Measurements from ENCODE around the gene UTP14A.

Gene UTP14A

DNA sequence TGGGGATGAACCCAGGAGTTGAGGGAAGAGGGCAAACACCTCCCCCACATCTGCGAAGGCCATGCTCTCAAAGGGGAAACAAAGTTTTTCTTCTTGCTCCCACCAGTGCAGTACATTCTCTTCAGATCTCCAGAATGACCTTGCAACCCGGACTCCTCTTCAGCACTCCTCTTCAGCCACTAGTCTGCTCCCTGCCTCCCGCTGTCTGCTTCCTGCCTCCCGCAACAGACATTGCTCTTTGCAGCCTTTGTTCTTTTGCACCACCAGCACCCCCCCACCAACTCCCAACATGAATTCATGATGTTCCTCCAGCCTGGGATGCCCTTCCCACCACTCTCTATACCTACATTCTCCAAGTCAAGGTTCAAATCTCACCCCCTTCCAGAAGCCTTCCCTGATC lies 32.1 kb downstream of the UTP14A start:
- peaks cover 12% of the 10 kb centered on the region for H3K27me3 ChIP-seq (ENCODE audit: control insufficient read depth, low read length)
- no peak for TF ChIP-seq EZH2phosphoT487 (IDR thresholded peaks at IDR 0.05; ENCODE audit: borderline replicate concordance, low read length)
- TF ChIP-seq, protein P1, sequence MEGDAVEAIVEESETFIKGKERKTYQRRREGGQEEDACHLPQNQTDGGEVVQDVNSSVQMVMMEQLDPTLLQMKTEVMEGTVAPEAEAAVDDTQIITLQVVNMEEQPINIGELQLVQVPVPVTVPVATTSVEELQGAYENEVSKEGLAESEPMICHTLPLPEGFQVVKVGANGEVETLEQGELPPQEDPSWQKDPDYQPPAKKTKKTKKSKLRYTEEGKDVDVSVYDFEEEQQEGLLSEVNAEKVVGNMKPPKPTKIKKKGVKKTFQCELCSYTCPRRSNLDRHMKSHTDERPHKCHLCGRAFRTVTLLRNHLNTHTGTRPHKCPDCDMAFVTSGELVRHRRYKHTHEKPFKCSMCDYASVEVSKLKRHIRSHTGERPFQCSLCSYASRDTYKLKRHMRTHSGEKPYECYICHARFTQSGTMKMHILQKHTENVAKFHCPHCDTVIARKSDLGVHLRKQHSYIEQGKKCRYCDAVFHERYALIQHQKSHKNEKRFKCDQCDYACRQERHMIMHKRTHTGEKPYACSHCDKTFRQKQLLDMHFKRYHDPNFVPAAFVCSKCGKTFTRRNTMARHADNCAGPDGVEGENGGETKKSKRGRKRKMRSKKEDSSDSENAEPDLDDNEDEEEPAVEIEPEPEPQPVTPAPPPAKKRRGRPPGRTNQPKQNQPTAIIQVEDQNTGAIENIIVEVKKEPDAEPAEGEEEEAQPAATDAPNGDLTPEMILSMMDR (IDR thresholded peaks at IDR 0.05; ENCODE audit: low read depth, low read length, poor library complexity, severe bottlenecking) = no peak
- H3K4me1 ChIP-seq (ENCODE audit: control insufficient read depth, low read length) = no peaks in the 10 kb centered on the region; the same call in 1 of the 2 replicates

DNA sequence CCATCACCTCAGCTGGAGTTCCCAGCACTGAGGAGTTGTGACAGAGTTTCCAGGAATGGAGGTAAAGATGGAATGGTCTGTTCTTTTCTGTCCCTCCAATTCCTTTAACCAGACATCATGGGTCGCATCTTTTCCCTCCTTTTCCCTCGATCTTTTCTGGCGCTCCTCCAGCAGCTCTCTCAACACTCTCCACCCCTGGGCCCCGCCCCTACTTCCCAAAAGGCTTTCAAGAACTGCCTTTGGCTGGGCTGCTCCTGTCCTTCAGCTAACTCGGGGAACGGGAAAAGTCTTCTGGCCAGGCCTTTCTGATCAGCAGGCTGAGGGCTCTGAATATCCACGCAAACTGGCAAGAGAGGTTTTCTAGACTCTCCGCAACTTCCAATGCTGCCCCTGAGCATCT lies 34.0 kb downstream of the UTP14A start:
- no peaks in the 10 kb centered on the region for H3K4me1 ChIP-seq (ENCODE audit: control insufficient read depth, low read length)
- no peaks in the 10 kb centered on the region for H3K9me2 ChIP-seq (replicated peaks; ENCODE audit: control insufficient read depth, low read length)
- H3K4me2 ChIP-seq (ENCODE audit: low read length) = no peak overlapping the region
- H3K27me3 ChIP-seq (ENCODE audit: control insufficient read depth, low read length) = peaks cover 4% of the 10 kb centered on the region; the same call in 1 of the 2 replicates
- no peaks in the 10 kb centered on the region for H4K20me1 ChIP-seq (ENCODE audit: control insufficient read depth, insufficient read depth, low read depth, low read length)
- no peaks in the 10 kb centered on the region for H3K36me3 ChIP-seq (ENCODE audit: control insufficient read depth, low read length)
- H3K4me3 ChIP-seq (ENCODE audit: low read length) = no peak overlapping the region
- H3K9me3 ChIP-seq (ENCODE audit: control insufficient read depth, insufficient read depth, low read length) = no peaks in the 10 kb centered on the region
- H3F3A ChIP-seq (ENCODE audit: control insufficient read depth, insufficient read depth) = no peaks in the 10 kb centered on the region
- H3K27ac ChIP-seq (ENCODE audit: low read depth, low read length) = no peak overlapping the region
- TF ChIP-seq, protein P1 (IDR thresholded peaks at IDR 0.05; ENCODE audit: low read depth, low read length, poor library complexity, severe bottlenecking) = no peak
- no peak for TF ChIP-seq EZH2phosphoT487 (IDR thresholded peaks at IDR 0.05; ENCODE audit: borderline replicate concordance, low read length)
- no peaks in the 10 kb centered on the region for H3K79me2 ChIP-seq (ENCODE audit: control insufficient read depth, low read length)

More for the DNA sequence above, 32.1 kb downstream of the UTP14A start:
- H3F3A ChIP-seq (ENCODE audit: control insufficient read depth, insufficient read depth) = no peaks in the 10 kb centered on the region
- no peaks in the 10 kb centered on the region for H3K9me3 ChIP-seq (ENCODE audit: control insufficient read depth, insufficient read depth, low read length)
- no peak overlapping the region for H3K4me3 ChIP-seq (ENCODE audit: low read length)
- H3K36me3 ChIP-seq (ENCODE audit: control insufficient read depth, low read length) = no peaks in the 10 kb centered on the region
- no peaks in the 10 kb centered on the region for H3K9me2 ChIP-seq (replicated peaks; ENCODE audit: control insufficient read depth, low read length)
- no peak overlapping the region for H3K4me2 ChIP-seq (ENCODE audit: low read length)
- no peaks in the 10 kb centered on the region for H4K20me1 ChIP-seq (ENCODE audit: control insufficient read depth, insufficient read depth, low read depth, low read length)
- H3K79me2 ChIP-seq (ENCODE audit: control insufficient read depth, low read length) = no peaks in the 10 kb centered on the region
- H3K27ac ChIP-seq (ENCODE audit: low read depth, low read length) = no peak overlapping the region

DNA sequence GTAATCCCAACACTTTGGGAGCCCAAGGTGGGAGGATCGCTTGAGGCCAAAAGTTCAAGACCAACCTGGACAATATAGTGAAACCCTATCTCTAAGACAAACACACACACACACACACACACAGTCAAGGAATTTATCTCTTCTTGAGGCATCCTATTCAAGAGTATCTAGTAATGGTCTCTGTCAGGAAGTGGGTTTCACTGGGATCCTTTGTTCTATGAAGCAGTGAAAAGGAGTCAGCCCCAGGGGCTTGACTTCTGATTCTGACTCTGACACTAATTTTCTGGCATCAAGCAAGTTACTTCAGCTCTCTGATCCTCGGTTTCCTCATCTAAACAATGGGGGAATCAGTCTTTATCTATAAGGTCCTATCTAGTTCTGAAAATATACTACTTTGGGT lies 34.8 kb downstream of the UTP14A start:
- no peak overlapping the region for H3K4me3 ChIP-seq (ENCODE audit: low read length)
- no peaks in the 10 kb centered on the region for H3K9me2 ChIP-seq (replicated peaks; ENCODE audit: control insufficient read depth, low read length)
- H3K27ac ChIP-seq (ENCODE audit: low read depth, low read length) = no peak overlapping the region
- H3K79me2 ChIP-seq (ENCODE audit: control insufficient read depth, low read length) = no peaks in the 10 kb centered on the region
- no peak for TF ChIP-seq EZH2phosphoT487 (IDR thresholded peaks at IDR 0.05; ENCODE audit: borderline replicate concordance, low read length)
- TF ChIP-seq, protein P1 (IDR thresholded peaks at IDR 0.05; ENCODE audit: low read depth, low read length, poor library complexity, severe bottlenecking) = no peak
- no peaks in the 10 kb centered on the region for H3K9me3 ChIP-seq (ENCODE audit: control insufficient read depth, insufficient read depth, low read length)
- no peaks in the 10 kb centered on the region for H3F3A ChIP-seq (ENCODE audit: control insufficient read depth, insufficient read depth)
- no peaks in the 10 kb centered on the region for H3K4me1 ChIP-seq (ENCODE audit: control insufficient read depth, low read length)
- peaks cover 4% of the 10 kb centered on the region; the same call in 1 of the 2 replicates for H3K27me3 ChIP-seq (ENCODE audit: control insufficient read depth, low read length)
- no peak overlapping the region for H3K4me2 ChIP-seq (ENCODE audit: low read length)
- no peaks in the 10 kb centered on the region for H3K36me3 ChIP-seq (ENCODE audit: control insufficient read depth, low read length)
- H4K20me1 ChIP-seq (ENCODE audit: control insufficient read depth, insufficient read depth, low read depth, low read length) = no peaks in the 10 kb centered on the region

All from DOHH2 (cell line).